ENCODE results near the gene IGF2.

Gene IGF2

DNA sequence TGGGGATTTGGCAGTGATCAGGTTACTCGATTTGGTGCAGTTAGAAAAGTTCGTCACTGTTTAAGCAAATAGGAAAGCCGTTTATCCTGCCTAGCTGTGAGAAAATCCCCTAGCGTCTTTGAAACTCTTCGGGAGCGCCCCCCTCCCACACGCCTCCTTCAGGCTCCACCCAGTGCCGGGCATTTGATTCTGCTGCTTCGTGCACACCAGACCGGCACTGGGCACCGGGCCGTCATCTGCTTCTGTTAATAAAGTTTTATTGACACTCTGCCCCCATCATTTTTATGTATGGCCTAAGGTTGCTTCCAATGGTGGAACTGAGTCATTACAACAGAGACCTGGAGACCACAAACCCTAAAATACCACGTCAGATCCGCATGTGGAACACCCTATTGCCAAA, 50.9 kb downstream of the IGF2 start:
- DNase-seq (no peak), ATAC-seq (no peak)
- Mint-ChIP-seq H3K27me3 (peaks cover 23% of the 10 kb centered on the region), H3K27ac (no peak overlapping the region), H3K9me3 (peaks cover 16% of the 10 kb centered on the region), H3K4me1 (peaks cover 4% of the 10 kb centered on the region), H3K4me3 (no peak overlapping the region), H3K36me3 (ENCODE audit: low read depth) (no peaks in the 10 kb centered on the region)

DNA sequence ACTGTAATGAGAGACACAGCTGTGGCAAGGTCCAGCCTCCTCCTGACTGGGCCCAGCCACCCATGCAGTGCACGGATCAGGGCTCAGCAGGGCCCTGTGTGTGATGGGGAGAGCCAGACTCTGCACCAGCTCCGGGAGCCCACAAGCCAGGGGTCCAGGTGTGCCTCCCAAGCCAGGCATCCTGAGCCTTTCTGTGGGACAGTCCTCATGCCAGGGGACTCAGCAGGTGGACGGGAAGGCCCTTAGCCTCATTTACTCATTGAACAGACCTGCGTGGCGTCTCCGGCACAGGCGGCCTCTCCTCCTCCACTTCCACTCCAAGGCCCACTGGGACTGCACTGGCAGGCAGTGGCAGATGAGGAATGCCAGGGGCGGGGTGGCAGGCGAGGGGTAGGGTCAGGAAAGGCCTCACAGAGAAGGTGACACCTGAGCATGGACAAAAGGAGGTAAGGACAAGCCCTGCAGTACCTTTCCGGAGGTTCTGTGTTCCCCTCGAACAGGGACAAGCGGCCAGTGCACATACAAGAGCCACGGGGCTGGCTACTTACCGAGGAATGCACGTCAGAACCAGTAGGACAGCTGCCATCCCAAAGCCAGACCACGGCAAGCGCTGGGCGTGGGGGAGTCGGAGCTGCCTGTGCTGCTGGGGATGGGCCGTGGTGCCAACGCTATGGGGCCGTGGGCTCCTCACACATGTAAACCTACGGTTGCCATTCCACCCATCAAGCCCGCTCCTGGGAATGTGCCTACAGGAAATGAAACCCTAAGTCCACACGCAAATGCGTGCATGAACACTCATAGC, 52.7 kb downstream of the IGF2 start:
- Mint-ChIP-seq H3K4me3 (no peak overlapping the region), H3K9me3 (peaks cover 16% of the 10 kb centered on the region), H3K27ac (no peak overlapping the region), H3K36me3 (ENCODE audit: low read depth) (no peaks in the 10 kb centered on the region), H3K4me1 (no peaks in the 10 kb centered on the region), H3K27me3 (peaks cover 23% of the 10 kb centered on the region)
- ATAC-seq (no peak), DNase-seq (no peak)

DNA sequence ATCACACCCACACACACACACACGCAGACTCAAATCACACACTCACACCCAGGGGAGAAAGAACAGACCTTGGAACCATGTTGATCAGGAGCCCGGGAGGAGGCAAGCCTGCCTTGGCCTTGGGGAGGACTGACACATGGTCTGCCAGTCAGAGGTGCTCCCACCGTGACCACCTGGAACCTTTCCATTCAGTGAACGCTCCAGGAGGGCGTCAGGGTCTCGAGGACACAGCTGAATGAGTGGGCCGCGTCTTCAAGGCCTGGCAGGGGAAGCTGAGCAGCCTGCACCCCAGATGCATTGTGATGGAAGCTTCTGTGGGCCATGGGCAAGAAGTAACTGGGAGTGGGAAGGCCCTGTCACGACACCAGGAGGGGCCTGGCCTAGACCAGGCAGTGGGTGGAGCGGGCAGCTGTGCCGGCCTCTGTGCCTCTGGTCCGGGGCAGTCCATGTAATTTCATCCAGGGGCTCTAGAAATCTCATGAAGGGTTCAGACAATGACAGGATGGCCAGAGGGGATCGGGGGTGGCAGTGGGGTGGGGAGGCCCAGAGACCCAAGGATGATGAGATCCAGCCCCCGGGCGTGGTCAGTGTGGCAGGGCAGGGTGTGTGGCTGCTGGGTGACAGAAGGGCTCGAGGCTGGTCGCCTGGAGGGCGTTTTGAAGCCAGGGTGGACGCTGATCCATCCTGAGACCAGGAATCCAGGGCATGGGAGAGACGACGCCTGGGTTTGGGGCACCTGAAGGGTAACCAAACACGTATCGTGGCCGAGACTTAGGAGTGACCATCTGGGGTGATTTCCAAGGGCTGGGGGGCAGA, 53.7 kb downstream of the IGF2 start:
- no peak overlapping the region for H3K4me3 Mint-ChIP-seq
- H3K27ac Mint-ChIP-seq = no peak overlapping the region
- ATAC-seq = no peak
- no peaks in the 10 kb centered on the region for H3K36me3 Mint-ChIP-seq (ENCODE audit: low read depth)
- no peaks in the 10 kb centered on the region for H3K4me1 Mint-ChIP-seq
- H3K27me3 Mint-ChIP-seq = peaks cover 27% of the 10 kb centered on the region
- peaks cover 16% of the 10 kb centered on the region for H3K9me3 Mint-ChIP-seq
- no peak for DNase-seq

DNA sequence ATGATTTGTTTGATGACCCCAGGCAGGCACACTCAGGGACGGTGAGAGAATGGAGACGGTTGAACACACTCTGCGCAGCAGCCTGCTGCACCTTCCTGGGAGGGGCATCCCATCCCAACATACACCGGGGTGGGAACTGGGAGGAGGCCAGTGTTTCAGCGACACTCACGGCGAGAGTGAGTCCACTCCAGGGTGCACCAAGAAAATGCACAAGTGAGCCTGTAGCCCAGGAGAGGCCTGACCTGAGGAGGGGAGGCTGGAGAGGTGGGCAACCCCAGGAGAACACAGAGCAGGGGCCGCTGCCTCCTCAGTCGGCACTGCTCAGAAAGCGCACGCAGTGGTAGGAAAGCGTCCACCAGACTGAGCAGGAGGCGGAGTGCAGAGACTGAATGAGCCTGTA, 54.5 kb downstream of the IGF2 start:
- Mint-ChIP-seq H3K27ac (no peak overlapping the region), H3K27me3 (peaks cover 32% of the 10 kb centered on the region), H3K4me1 (no peaks in the 10 kb centered on the region), H3K9me3 (peaks cover 16% of the 10 kb centered on the region), H3K4me3 (no peak overlapping the region), H3K36me3 (ENCODE audit: low read depth) (no peaks in the 10 kb centered on the region)
- no peak for DNase-seq
- ATAC-seq = no peak
